Measurements from ENCODE around the gene PRMT7. TPM values are rescaled to one million over a fixed set of nuclear protein-coding genes. Genes with fewer than 3 reads are reported as not detected.

The PRMT7 gene
- total RNA-seq, 1 experiment from 2014 or later: 44.6 TPM

DNA sequence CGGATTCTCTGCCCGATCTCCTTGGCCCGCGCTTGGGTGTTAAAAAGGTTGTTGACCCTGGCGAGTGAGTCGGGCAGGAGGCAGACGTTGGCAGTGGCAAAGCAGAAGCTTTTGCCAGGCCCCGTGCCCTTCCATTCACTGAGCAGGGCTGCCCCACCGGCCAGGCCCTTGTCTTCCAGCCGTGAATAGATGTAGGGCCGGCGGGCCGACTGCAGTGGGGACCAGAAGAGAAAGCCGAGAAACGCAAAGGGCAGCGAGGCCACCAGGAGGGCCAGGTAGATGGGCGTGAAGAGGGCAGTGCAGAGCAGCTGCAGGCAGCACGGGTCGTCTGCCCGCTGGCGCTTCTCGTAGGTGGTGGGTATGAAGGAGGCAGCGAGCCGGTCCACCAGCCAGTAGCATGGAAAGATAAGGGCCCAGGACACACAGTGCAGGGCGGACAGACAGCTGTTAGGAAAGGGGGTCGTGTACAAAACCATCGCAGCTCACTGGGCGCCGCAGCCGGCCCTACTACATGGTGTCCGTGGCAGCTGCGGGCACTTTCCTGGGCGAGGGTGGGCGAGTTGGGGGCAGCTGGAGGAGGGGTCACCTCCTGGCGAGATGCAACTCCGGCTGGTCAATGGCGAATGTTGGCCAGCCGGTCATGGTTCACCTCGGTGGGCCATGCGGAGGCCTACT lies 61.0 kb downstream of the PRMT7 start:
- no peak overlapping the region for H3K27ac ChIP-seq (ENCODE audit: low read length)
- no peak overlapping the region for H2AFZ ChIP-seq (ENCODE audit: low read length)
- H3K9me3 ChIP-seq (ENCODE audit: low read length): no peaks in the 10 kb centered on the region
- no peaks in the 10 kb centered on the region for H3K9me2 ChIP-seq (replicated peaks; ENCODE audit: insufficient read depth, low read length)
- no peak overlapping the region for H3K4me2 ChIP-seq (ENCODE audit: low read depth, low read length, poor library complexity, severe bottlenecking)
- peaks cover 42% of the 10 kb centered on the region for H3K4me1 ChIP-seq (ENCODE audit: low read length)
- no peak overlapping the region for H3K9ac ChIP-seq (ENCODE audit: low read length)
- H3K27me3 ChIP-seq (ENCODE audit: low read length): no peaks in the 10 kb centered on the region
- no peak for DNase-seq
- no peaks in the 10 kb centered on the region for H4K20me1 ChIP-seq (ENCODE audit: insufficient read depth, low read depth, low read length)
- no peaks in the 10 kb centered on the region for H3K36me3 ChIP-seq (ENCODE audit: insufficient read depth, low read length)
- no peaks in the 10 kb centered on the region for H3K79me2 ChIP-seq (ENCODE audit: low read length)
- no peak overlapping the region for H3K4me3 ChIP-seq (ENCODE audit: low read length)

DNA sequence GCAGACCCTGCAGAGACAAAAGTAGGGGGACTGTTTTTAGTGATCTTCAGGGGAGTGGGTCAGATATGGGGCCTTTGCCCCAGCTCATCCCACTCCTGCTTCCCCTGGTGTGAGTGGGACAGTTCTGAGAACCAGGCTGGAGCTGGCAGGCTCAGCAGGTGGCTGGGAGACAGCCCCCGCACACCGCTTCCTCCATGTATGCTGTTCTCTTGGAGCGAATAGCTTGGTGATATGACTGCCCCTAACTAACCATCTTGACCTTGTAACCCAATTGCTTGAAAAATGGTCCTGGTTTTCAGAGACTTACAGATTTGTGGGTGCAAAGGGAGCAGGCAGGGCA lies 61.5 kb downstream of the PRMT7 start:
- no peaks in the 10 kb centered on the region for H3K36me3 ChIP-seq (ENCODE audit: insufficient read depth, low read length)
- H3K4me2 ChIP-seq (ENCODE audit: low read depth, low read length, poor library complexity, severe bottlenecking): no peak overlapping the region
- no peaks in the 10 kb centered on the region for H4K20me1 ChIP-seq (ENCODE audit: insufficient read depth, low read depth, low read length)
- H3K27me3 ChIP-seq (ENCODE audit: low read length): no peaks in the 10 kb centered on the region
- no peak overlapping the region for H2AFZ ChIP-seq (ENCODE audit: low read length)
- no peaks in the 10 kb centered on the region for H3K79me2 ChIP-seq (ENCODE audit: low read length)
- H3K9me2 ChIP-seq (replicated peaks; ENCODE audit: insufficient read depth, low read length): no peaks in the 10 kb centered on the region
- no peak overlapping the region for H3K27ac ChIP-seq (ENCODE audit: low read length)
- no peak for DNase-seq
- no peak overlapping the region for H3K4me3 ChIP-seq (ENCODE audit: low read length)
- peaks cover 47% of the 10 kb centered on the region for H3K4me1 ChIP-seq (ENCODE audit: low read length)
- no peaks in the 10 kb centered on the region for H3K9me3 ChIP-seq (ENCODE audit: low read length)
- H3K9ac ChIP-seq (ENCODE audit: low read length): no peak overlapping the region

DNA sequence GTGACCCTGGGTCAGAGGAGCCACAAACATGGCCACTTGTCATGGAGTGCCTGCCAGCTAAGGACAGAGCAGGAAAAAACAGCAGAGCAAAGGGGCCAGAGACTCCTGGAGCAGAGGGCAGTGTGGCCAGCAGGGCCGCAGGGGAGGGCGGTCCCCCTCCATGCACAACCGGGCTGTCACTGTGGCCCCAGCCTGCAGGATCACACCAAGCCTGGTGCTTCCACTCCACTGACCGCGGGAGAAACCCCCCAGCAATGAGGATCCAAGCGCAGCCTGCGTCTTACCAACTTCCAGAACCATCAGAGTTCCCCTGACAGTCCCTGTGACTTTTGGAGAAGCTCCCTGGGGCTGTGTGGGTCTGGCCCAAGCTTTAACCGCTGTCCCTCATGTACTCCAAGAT lies 62.0 kb downstream of the PRMT7 start:
- H3K27ac ChIP-seq (ENCODE audit: low read length): no peak overlapping the region
- H3K4me1 ChIP-seq (ENCODE audit: low read length): peaks cover 50% of the 10 kb centered on the region
- no peaks in the 10 kb centered on the region for H3K27me3 ChIP-seq (ENCODE audit: low read length)
- H3K36me3 ChIP-seq (ENCODE audit: insufficient read depth, low read length): no peaks in the 10 kb centered on the region
- no peak overlapping the region for H3K4me3 ChIP-seq (ENCODE audit: low read length)
- H3K4me2 ChIP-seq (ENCODE audit: low read depth, low read length, poor library complexity, severe bottlenecking): no peak overlapping the region
- no peaks in the 10 kb centered on the region for H3K79me2 ChIP-seq (ENCODE audit: low read length)
- H2AFZ ChIP-seq (ENCODE audit: low read length): no peak overlapping the region
- H3K9me3 ChIP-seq (ENCODE audit: low read length): no peaks in the 10 kb centered on the region
- H3K9ac ChIP-seq (ENCODE audit: low read length): no peak overlapping the region
- no peaks in the 10 kb centered on the region for H3K9me2 ChIP-seq (replicated peaks; ENCODE audit: insufficient read depth, low read length)
- no peaks in the 10 kb centered on the region for H4K20me1 ChIP-seq (ENCODE audit: insufficient read depth, low read depth, low read length)
- DNase-seq: no peak

DNA sequence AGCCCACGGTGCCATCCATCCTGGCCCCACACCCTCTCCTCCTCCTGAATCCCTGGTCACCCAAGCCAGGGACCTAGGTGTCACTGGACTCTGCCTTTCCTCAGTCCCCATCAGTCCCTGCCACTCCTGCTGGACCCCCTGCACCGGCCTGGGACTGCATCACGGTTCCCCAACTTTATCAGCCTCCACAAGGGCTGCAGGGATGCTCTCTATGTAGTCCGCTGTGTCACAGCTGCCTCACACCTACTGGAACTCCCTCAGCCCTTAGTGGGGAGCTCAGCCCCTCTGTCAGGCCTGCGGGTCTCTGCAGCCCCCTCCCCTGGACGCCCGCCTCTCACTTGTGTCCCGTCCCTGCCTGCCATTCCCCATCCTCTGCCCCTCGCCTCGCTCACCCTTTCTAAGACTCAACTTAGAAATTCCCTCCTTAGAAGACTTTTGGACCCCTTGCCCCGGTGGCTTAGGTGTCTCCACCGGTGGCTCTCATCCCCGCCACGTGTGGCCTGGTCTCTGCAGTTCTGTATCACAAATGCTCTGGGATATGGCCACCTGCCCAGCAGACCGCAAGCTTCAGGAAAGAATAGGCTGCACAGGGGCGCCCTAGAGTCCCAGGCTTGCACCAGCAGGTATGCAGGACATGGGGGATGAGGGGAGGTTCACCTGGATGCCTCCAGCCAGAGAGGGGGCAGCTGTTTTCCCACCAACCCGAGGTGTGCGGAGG lies 62.9 kb downstream of the PRMT7 start:
- no peak overlapping the region for H3K4me3 ChIP-seq (ENCODE audit: low read length)
- DNase-seq: no peak
- no peak overlapping the region for H3K9ac ChIP-seq (ENCODE audit: low read length)
- H2AFZ ChIP-seq (ENCODE audit: low read length): no peak overlapping the region
- H3K27ac ChIP-seq (ENCODE audit: low read length): no peak overlapping the region
- H3K4me1 ChIP-seq (ENCODE audit: low read length): peaks cover 50% of the 10 kb centered on the region
- H3K9me3 ChIP-seq (ENCODE audit: low read length): no peaks in the 10 kb centered on the region
- no peaks in the 10 kb centered on the region for H3K79me2 ChIP-seq (ENCODE audit: low read length)
- no peaks in the 10 kb centered on the region for H3K36me3 ChIP-seq (ENCODE audit: insufficient read depth, low read length)
- H3K27me3 ChIP-seq (ENCODE audit: low read length): no peaks in the 10 kb centered on the region
- H3K4me2 ChIP-seq (ENCODE audit: low read depth, low read length, poor library complexity, severe bottlenecking): no peak overlapping the region
- no peaks in the 10 kb centered on the region for H4K20me1 ChIP-seq (ENCODE audit: insufficient read depth, low read depth, low read length)
- H3K9me2 ChIP-seq (replicated peaks; ENCODE audit: insufficient read depth, low read length): no peaks in the 10 kb centered on the region

DNA sequence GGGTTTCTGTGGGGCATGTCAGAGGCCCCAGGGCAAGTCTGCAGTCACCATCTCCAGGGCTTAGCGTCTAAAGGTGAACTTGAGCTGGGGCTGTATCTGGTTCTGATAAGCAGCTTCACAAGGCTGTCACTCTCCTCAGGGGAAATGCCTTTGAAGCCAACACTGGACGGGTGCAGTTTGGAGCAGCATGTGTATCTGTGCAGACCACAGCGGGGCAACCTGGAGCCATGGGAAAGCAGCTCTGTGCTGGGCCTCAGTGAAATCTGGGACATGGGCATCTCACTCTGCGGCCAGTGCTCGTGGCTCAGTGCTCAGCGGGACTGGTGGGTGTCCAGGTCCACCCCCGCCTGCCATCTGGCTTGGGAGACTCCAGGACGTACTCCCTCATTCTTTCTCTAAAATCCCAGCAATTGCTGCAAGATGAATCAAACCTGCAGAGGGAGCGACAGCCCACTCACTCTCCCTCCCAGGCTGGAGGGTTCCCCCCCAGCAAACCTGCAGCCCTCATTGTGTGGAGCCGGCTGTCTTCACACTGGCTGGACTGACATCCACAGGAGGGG lies 63.5 kb downstream of the PRMT7 start:
- DNase-seq: no peak
- Histone ChIP-seq H3K27me3 (ENCODE audit: low read length) (no peaks in the 10 kb centered on the region), H3K79me2 (ENCODE audit: low read length) (no peaks in the 10 kb centered on the region), H3K4me3 (ENCODE audit: low read length) (no peak overlapping the region), H4K20me1 (ENCODE audit: insufficient read depth, low read depth, low read length) (no peaks in the 10 kb centered on the region), H2AFZ (ENCODE audit: low read length) (no peak overlapping the region), H3K36me3 (ENCODE audit: insufficient read depth, low read length) (no peaks in the 10 kb centered on the region), H3K9me3 (ENCODE audit: low read length) (no peaks in the 10 kb centered on the region), H3K9me2 (replicated peaks; ENCODE audit: insufficient read depth, low read length) (no peaks in the 10 kb centered on the region), H3K9ac (ENCODE audit: low read length) (no peak overlapping the region), H3K4me1 (ENCODE audit: low read length) (peaks cover 50% of the 10 kb centered on the region), H3K27ac (ENCODE audit: low read length) (no peak overlapping the region), H3K4me2 (ENCODE audit: low read depth, low read length, poor library complexity, severe bottlenecking) (no peak overlapping the region)

DNA sequence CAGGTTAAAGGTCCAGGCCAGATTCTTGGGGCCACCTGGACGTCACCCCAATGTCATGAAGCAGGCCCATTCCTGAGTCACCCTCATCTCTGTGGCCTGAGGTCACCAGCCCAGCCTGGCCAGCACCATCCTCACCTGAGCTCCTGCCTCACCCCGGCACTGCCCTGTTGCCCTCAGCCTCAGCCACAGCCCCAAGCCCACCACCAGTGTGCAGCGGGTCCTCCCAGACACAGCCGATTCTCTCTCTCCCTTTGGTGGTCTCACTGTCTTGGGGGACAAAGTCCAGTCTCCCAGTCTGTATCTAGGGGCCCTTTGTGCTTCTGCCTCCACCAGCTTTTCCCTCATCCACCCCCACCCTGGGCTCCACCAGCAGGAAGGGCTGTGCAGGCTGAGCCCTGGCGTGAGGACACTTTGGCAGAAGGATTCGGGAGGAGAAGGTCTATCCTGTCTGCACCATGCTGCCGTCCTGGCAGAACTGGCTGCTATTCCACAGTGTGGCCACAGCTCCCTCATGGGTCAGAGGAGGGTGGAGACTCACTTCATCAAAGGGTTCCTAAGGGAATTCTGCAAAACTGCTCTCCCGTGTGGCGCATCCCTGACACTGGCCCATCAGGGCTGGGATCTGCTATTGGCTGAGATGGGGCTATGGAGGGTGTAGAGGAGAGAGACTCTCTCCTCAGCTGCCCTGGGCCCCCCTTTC lies 64.3 kb downstream of the PRMT7 start:
- no peaks in the 10 kb centered on the region for H3K9me3 ChIP-seq (ENCODE audit: low read length)
- H2AFZ ChIP-seq (ENCODE audit: low read length): no peak overlapping the region
- peaks cover 50% of the 10 kb centered on the region for H3K4me1 ChIP-seq (ENCODE audit: low read length)
- H3K27me3 ChIP-seq (ENCODE audit: low read length): no peaks in the 10 kb centered on the region
- no peak for DNase-seq
- no peaks in the 10 kb centered on the region for H3K79me2 ChIP-seq (ENCODE audit: low read length)
- H3K4me2 ChIP-seq (ENCODE audit: low read depth, low read length, poor library complexity, severe bottlenecking): no peak overlapping the region
- H3K4me3 ChIP-seq (ENCODE audit: low read length): no peak overlapping the region
- no peak overlapping the region for H3K27ac ChIP-seq (ENCODE audit: low read length)
- no peaks in the 10 kb centered on the region for H4K20me1 ChIP-seq (ENCODE audit: insufficient read depth, low read depth, low read length)
- no peaks in the 10 kb centered on the region for H3K9me2 ChIP-seq (replicated peaks; ENCODE audit: insufficient read depth, low read length)
- no peaks in the 10 kb centered on the region for H3K36me3 ChIP-seq (ENCODE audit: insufficient read depth, low read length)
- no peak overlapping the region for H3K9ac ChIP-seq (ENCODE audit: low read length)

DNA sequence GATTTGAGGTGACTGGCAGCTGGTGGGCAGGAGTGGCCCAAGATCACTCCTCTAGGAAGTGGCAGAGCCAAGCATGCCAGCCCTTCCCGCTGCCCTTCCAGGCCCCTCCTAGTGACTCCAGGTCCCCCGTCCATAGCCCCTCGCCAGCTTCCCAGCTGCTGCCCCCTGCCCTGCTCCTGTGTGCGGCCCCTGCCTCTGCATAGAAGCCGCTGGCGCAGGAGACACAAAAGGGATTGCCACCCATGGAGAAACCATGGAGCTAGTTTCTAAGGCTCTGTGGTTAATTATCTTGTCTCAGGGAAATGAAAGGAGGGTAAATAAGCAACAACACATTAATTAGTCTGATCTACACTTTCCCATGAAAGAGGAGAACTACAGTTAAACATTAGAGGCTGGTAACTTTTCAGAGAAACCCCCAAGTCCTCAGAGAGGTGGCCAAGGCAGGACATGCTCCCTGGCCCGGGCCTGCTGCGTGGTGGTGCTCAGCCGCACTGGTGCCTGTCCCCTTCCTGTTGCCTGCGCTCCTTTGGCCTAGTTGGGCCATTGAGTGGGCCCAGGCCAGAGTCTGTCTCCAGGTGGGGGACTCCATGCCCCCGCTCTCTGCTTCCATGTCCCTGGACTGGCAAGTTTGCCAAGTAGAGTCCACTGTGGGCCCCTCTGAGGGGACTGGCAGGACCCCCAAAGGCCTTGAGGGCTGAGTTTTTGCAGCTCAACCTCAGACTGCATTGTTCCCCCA lies 65.2 kb downstream of the PRMT7 start:
- H2AFZ ChIP-seq (ENCODE audit: low read length): no peak overlapping the region
- DNase-seq: no peak
- H3K9ac ChIP-seq (ENCODE audit: low read length): no peak overlapping the region
- no peaks in the 10 kb centered on the region for H4K20me1 ChIP-seq (ENCODE audit: insufficient read depth, low read depth, low read length)
- no peaks in the 10 kb centered on the region for H3K27me3 ChIP-seq (ENCODE audit: low read length)
- no peaks in the 10 kb centered on the region for H3K36me3 ChIP-seq (ENCODE audit: insufficient read depth, low read length)
- no peaks in the 10 kb centered on the region for H3K79me2 ChIP-seq (ENCODE audit: low read length)
- H3K9me3 ChIP-seq (ENCODE audit: low read length): no peaks in the 10 kb centered on the region
- no peak overlapping the region for H3K4me2 ChIP-seq (ENCODE audit: low read depth, low read length, poor library complexity, severe bottlenecking)
- H3K4me1 ChIP-seq (ENCODE audit: low read length): peaks cover 59% of the 10 kb centered on the region
- H3K9me2 ChIP-seq (replicated peaks; ENCODE audit: insufficient read depth, low read length): no peaks in the 10 kb centered on the region
- no peak overlapping the region for H3K4me3 ChIP-seq (ENCODE audit: low read length)
- no peak overlapping the region for H3K27ac ChIP-seq (ENCODE audit: low read length)

DNA sequence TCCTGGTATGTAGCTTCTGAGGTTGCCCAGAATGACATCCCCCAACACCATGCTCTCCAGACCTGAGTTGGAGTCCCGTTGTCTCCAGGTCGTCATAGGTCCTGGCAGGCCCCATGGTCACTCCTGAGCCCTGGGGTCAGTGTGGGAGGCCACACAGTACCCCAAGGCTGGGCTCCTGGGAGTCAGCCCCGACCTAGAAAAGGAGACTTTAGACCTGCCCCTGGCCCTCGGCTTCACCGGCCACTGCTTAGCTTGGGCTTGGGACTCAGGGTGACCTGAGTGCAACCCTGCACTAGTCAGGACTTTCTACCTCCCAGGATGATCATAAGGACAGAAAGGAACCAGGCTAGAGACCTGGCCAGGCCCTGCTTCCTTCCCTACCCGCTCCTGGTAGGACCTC lies 65.8 kb downstream of the PRMT7 start:
- H3K9me2 ChIP-seq (replicated peaks; ENCODE audit: insufficient read depth, low read length): no peaks in the 10 kb centered on the region
- no peak overlapping the region for H2AFZ ChIP-seq (ENCODE audit: low read length)
- no peak overlapping the region for H3K27ac ChIP-seq (ENCODE audit: low read length)
- no peaks in the 10 kb centered on the region for H4K20me1 ChIP-seq (ENCODE audit: insufficient read depth, low read depth, low read length)
- no peak overlapping the region for H3K4me2 ChIP-seq (ENCODE audit: low read depth, low read length, poor library complexity, severe bottlenecking)
- H3K79me2 ChIP-seq (ENCODE audit: low read length): no peaks in the 10 kb centered on the region
- H3K4me3 ChIP-seq (ENCODE audit: low read length): no peak overlapping the region
- no peak overlapping the region for H3K9ac ChIP-seq (ENCODE audit: low read length)
- peaks cover 65% of the 10 kb centered on the region for H3K4me1 ChIP-seq (ENCODE audit: low read length)
- H3K9me3 ChIP-seq (ENCODE audit: low read length): no peaks in the 10 kb centered on the region
- H3K27me3 ChIP-seq (ENCODE audit: low read length): no peaks in the 10 kb centered on the region
- H3K36me3 ChIP-seq (ENCODE audit: insufficient read depth, low read length): no peaks in the 10 kb centered on the region
- DNase-seq: no peak
